GM18498 (cell line): Measurements from ENCODE around the gene RTN4RL1.

ENCODE experiments used
- ATAC-seq: cut with Tn5 transposase; IDR thresholded peaks from one replicate; pipeline ENCODE4 v1.9.1; 2021; ENCODE audit warnings: mild to moderate bottlenecking, moderate library complexity; ENCODE audit not compliant: unreplicated experiment

Gene RTN4RL1

DNA sequence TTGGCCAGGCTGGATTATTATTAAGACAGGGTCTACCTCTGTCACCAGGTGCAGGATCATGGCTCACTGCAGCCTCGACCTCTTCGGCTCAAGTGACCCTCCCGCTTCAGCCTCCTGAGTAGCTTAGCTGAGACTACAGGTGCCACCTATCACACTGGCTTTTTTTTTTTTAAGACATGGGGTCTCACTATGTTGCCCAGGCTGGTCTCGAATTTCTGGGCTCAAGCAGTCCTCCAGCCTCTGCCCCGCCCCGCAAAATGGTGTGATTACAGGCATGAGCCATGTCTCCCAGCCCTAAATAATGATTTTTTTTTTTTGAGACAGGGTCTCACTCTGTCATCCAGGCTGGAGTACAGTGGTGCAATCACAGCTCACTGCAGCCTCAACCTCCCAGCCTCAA lies 22.5 kb upstream of the RTN4RL1 start:
- no peak for ATAC-seq

DNA sequence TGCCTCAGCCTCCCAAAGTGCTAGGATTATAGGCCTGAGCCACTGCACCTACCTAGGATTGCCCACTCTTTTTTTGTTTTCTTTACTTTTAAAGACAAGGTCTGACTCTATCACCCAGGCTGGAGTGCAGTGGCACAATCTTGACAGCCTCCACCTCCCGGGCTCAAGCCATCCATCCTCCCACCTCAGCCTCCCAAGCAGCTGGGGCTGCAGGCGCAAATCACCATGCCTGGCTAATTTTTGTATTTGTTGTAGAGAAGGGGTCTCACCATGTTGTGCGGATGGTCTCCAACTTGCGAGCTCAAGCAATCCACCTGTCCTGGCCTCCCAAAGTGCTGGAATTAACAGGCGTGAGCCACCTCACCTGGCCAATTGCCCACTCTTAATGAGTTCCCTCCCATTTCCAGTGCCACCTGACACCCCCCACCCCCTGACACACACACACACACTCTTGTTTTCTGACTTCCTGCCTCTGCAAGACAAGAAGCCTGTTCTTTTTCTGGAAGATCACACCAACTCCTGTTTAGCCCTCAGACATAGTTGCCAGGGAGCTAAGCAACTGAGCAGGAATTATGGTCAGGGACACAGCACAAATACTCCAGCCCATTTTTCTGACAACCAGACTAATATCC lies 19.2 kb upstream of the RTN4RL1 start:
- ATAC-seq = no peak

DNA sequence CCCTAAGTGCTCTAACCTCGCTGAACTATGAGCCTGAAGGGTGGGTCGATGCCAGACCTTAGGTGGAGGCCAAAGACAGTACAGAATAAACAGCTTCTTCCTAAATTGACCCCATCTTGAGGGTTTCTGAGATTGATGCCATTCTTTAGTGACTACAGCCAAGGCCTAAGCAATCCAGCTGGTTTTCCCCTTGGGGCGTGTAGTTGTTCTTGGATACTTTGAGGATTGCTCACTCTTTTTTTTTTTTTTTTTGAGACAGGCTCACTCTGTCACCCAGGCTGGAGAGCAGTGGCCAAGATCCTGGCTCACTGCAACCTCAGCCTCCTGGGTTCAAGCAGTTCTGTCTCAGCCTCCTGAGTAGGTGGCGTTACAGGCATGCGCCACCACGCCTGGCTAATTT lies 18.7 kb upstream of the RTN4RL1 start:
- no peak for ATAC-seq

DNA sequence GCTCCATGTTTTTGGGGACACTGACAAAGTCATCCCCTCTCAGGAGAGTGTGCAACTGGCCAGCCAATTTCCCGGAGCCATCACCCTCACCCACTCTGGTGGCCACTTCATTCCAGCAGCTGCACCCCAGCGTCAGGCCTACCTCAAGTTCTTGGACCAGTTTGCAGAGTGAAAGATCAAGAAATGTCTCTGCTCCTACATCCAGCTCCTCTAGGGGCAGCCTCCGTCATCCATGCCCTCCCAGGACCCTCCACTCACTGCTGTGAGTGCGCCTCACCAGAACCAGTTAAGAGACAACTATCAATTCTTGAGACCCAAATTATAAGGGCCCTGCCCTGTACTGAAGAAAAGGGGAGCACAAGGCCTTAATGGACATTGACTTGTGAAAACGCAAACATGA lies 17.8 kb upstream of the RTN4RL1 start:
- no peak for ATAC-seq

DNA sequence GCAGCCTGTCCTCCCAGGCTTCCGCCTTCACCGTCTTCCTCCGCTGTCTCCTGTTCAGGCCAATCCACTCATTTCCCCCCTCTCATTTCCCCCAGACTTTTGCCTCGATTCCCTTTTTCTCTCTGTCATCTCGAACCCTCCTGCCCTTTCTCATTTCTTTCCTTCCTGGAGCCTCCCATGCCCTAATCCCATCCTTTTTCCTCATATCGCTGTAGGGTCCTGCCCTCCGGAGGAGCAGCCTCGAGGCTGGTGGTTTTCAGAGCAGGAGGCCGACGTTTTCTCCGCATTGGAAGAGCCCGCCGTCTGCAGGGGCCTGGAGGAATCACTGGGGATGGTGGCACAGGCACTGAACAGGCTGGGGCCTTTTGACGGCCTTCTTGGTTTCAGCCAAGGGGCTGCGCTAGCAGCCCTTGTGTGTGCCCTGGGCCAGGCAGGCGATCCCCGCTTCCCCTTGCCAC lies 17.3 kb upstream of the RTN4RL1 start:
- no peak for ATAC-seq

DNA sequence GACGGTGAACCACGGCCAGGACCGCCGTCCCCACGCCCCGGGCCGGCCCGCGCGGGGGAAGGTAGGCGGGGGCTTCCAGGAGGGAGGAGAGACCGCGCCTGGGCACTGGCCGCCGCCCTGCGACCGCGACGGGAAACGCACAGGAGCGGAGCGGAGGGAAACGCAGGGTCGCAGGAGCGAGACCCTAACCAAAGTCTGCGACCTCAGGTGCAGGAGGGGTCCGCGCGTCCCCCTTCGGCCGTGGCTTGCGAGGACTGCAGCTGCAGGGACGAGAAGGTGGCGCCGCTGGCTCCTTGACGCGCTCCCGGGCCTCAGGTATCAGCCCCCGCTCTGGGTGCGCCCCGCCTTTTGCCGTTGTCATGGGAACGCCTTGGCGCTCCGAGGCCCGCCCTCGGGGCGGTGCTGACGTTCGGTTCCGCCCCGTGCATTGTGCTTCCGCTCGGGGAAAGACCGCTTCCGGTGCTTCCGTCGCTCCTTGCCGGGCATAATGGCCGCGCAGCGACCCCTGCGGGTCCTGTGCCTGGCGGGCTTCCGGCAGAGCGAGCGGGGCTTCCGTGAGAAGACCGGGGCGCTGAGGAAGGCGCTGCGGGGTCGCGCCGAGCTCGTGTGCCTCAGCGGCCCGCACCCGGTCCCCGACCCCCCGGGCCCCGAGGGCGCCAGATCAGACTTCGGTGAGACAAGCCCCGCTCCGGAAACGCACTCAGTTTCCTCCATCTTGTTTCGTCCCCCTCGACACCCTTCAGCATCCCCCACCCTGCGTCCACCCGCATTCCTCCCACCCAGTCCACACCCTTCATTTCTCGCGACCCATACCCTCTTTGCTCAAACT lies 16.6 kb upstream of the RTN4RL1 start, which contains the start of gene OVCA2:
Gene OVCA2, plus strand, starts transcription at position 462 of the 829 bp plus-strand sequence. Its CDS starts 26 bp downstream, at position 488.
- ATAC-seq = peak; percentile 88

DNA sequence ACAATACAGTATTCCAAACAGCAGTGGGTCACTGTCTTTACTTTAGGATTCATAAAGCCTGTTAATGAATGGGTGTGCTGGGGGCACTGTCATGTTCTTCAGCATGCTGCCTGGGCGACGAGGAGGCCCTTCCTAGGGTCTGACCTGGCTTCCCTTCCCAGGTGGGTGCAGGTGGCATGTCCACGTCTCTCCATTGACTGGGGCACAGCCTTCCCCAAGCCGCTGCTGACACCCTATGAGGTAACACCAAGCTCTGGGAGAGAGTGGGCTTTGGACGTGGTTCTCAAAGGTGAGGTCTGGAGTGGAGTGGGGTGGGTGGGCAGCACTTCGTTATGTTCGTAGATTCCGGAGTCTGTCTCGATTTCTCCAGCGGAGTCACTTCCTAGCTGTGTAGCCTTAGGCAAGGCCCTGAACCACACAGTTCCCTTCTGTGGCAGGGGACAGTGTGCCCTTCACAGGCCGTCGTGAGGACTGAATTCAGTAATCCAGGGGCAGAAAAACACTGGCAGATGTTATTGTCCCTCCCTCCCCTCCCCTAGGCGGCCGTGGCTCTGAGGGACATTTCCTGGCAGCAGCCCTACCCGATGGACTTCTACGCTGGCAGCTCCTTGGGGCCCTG lies 15.9 kb upstream of the RTN4RL1 start:
- ATAC-seq = no peak

DNA sequence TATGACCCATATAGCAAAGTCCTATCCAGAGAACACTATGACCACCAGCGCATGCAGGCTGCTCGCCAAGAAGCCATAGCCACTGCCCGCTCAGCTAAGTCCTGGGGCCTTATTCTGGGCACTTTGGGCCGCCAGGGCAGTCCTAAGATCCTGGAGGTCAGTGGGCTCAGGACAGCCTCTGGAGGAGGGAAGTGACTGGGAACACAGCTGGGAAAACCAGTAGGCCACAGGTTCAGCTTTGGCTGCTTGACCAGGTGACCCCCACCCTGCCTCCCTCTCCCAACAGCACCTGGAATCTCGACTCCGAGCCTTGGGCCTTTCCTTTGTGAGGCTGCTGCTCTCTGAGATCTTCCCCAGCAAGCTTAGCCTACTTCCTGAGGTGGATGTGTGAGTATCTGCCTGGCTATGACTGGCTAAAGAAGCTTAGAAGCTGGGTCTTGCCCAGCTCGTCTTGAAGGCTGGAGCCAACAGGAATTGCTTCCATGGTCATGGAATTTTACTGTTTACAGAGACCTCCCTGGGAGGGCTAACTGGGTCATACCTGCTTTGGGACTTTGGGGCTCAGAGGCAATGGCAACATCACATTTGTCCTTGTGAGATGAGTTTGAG lies 15.2 kb upstream of the RTN4RL1 start:
- ATAC-seq = no peak

DNA sequence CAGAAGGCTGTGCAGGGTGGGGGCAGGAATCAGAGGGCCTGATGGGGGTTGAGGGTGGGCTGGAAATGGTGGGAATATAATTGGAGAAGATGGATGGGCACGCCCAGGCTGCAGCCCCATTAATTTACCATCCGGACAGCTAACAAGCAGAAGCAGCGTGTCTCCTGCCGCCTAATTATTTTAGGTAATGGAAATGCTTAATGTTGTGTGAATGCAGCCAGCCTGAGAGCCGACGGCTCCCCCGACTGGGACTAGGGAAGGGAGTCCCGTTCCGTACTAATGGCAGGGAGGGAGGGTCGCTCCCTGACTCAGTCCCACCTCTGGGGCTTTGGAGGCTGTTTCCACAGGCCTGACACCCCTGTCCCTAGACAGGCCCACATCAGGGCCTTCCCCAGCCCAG lies 12.0 kb upstream of the RTN4RL1 start:
- no peak for ATAC-seq

DNA sequence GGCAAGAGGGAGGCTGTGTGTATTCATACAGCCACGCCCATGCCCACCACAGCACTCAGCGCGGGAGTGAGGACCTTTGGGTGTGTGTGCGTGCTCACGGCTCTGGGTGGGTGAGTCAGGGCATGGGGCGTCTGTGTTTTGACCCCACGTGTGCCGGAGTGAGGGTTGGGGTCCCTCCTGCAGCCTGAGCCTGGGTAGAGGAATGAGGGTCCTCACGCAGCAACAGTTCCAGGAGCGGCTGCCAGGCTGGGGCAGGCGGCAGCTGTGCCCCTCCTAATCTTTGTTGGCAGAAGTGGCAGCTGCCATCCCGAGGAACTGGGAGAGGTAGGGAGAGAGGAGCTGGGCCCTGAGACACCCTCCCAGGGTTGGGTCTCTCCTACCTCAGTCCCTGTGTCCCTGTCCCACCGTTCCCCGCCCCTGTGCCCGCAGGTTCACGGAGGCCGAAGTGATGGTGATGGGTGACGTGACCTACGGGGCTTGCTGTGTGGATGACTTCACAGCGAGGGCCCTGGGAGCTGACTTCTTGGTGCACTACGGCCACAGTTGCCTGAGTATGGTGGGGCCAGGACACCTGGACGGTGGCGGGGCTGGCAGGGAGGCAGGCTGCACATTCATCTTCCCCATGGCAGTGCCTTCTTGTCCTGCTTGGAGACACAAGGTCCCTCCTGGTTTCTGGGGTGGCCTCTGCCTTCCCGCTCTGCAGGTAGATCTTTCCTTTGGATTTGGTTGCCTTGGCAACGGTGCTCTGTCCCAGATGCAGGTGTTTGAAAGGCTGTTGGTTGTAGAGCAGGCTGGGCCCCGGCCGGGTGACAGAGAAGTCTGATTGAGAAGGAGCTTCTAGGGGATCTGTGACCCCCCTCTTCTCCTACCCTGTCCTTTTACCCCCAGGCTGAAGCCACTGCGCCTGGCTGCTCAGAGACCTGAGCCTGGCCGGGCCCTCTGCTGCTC lies 10.7 kb upstream of the RTN4RL1 start:
- no peak for ATAC-seq

DNA sequence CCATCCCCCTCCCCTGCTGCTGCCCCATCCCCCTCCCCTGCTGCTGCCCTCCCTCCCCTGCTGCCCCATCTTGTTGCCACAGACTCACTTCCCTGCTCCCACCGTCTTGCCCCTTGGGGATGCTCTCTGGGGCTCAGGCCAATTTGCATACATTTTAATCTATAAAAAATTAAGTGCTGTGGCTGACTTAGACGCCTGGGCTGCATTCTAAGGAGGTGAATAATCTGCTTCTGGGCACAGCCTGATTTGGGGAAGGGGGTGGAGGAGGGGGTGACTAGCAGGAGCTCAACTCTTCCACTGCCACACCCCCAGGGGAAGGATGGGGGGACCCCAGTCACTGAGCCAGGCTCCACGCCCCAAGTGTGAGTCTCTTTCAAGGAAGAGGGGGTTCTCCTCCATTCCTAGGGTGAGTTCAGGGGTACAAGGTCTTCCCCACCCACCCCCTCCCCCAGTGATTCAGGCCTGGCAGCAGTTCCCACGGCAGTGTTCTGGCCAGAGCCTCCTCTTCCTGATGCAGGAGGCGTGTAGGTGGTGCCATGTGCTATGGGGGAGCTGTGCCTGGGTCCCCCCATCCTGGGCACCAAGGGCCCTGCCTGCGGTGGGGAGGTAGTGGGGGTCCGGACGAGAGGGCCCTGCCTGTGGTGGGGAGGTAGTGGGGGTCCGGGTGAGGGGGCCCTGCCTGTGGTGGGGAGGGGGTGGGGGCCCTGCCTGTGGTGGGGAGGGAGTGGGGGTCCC lies 9.8 kb upstream of the RTN4RL1 start:
- ATAC-seq = no peak

DNA sequence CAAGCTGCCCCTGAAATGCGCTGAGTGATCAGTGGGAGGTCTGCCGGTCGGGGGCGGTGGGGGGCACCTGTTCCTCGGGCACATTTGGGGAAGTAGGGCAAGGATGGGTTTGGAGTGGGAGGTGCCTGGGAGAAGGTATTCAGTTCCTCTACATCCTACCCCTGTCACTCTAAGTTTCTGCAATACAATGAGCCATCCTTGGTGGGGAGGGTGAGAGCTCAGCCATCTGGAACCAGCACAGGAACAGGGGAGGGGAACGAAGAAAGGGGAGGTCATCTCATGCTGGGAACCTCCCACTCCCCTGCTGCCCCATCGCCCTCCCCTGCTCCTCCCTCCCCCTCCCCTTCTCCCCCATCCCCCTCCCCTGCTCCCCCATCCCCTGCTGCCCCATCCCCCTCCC lies 9.0 kb upstream of the RTN4RL1 start:
- ATAC-seq = no peak

DNA sequence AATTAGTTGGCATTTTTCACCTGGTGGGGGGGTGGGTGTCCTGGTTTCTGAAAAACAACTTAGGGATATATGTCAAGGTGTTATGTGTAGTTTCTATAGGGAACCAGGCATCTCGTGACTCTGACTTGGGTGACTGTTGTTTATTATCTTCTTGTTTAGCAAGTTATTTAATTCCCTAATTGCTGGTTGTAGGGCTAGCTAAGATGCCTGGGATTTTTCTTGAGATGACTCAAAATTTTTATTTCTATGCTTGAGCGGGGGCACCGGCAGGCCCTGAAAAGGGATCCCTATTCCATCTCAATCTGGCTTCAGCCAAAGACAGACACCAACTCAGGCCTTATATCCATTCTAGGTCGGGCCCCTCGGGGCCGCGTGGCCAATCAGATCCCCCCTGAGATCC lies 8.0 kb upstream of the RTN4RL1 start:
- ATAC-seq = no peak

DNA sequence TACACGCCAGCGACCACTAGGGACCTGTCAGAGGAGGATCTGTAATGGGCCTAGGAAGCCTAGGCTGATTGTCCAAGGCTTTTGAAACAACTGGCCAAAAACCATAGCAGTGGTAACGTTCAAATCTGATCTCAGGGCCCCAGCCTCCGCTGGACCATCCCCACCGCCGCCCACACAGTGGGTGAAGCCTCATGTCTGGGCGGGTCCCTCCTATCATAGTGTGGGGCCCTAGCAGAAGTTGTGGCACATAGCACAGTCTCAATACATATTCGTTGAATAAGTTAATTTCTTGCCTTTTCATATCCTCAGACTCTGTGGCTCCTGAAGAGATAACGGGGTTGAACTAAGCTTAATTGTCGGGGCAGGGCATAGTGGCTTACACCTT lies 5.6 kb upstream of the RTN4RL1 start:
- no peak for ATAC-seq

DNA sequence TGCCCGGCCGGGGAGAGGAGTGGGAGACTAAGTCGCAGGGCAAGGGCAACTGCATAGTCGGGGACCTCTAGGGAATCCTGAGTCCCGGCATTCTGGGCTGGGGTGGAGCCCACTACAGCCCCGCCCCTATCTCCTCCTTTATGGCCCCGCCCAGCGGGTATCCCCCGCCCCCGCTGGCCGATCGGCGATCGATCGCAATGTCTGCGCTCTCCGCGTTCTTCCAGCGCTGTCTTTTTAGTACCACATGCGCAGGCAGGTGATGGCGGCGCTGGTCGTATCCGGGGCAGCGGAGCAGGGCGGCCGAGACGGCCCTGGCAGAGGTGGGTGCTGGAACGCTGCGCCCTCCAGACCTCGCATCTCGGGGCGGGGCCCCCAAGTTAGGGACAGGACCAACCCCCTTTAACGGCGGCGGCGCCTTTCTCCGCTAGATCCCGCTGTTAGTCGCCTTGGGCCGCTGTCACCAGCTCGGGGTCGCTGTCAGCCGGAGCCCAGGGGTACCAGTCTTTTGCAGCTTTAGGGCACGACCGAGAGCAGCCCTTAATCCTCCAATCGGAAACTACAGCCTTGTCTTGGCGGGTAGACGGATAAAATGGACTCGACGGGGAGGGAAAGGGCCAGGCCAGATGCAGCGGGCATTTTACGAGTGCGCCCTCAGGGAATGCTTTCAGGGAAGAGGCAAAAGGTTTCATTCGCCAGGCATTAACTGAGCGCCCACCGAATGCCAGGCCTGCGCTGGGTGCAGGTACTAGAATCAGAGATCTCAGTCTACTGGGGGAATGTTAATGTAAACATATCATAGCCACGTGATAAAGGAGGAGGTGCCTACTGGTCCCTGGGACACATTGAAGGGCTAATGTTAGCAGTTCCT lies 5.0 kb upstream of the RTN4RL1 start, which contains the start of gene DPH1:
Gene DPH1, plus strand, starts transcription at position 243 of the 868 bp plus-strand sequence. Its CDS starts 17 bp downstream, at position 260.
- ATAC-seq = peak; percentile 71

DNA sequence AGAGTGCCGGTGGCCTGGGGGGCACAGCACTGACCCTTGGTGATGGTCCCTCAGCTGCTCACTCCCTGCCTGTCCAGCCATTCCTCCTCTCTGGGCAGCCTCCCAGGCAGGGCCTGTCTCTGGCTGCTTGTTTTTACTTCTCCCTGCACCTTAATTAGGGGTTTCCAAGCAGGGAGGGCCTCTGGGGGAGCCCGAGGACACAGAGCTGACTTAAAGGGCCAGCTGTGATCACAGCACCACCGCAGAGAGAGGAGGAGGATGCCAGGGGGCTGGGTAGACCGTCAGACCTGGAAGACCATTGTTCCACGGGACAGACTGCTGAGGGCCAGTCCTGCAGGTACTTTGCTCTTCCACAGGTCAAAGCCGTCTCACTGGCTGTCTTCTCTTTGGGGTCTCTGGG lies 3.6 kb upstream of the RTN4RL1 start:
- no peak for ATAC-seq

DNA sequence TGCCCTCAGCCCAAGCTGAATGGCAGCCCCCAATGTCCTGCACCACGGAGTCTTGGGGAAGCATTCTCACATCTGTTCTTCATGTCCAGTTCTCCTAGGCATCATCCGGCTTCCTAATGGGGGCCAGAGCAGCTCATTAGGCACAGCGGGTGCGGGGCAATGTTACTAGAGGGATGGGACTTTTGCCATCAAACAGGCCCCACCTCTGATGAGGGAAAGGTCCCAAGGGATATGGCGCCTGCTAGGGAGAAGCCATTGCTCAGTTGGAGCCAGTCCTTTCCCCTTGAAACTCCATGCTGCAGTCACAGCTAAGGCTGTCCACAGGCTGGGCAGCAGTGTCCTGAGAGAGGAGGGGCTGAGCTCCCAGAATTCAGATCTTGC lies 3.1 kb upstream of the RTN4RL1 start:
- no peak for ATAC-seq

DNA sequence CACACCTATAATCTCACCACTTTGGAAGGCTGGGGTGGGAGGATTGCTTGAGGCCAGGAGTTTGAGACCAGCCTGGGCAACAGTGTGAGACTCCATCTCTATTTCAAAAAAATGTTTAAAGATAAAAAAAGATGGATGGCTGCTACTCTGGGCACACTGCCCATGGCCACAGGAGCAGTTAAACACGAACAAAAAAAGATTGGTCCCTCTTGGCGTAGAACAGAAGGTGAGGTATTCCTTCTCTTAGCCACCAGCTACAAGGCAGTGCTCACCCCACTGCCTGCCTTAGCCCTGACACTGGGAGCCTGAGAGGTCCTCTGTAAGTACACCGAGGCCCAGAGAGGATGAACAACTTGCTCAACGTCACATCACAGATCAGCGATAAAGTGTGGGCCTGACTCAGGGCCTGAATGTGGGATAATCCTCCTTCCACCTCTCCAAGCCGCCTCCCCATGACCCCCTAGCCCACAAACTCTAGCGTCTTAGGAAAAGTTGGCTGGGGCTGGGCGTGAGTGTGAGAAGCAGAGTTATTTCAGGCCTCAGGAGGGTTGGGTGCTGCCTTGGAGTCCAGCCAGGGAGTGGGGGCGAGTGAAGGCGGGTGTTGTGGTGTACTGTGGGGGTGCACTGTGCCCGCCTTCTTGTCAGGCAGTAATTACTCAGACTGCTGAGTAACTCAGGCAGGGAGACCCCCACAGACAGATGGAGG lies 2.5 kb upstream of the RTN4RL1 start:
- ATAC-seq = no peak
